GM19035 (cell line): ENCODE measurements around the gene GJA4.

Source experiments
- ATAC-seq: cut with Tn5 transposase; IDR thresholded peaks from one replicate; pipeline ENCODE4 v1.9.1; 2021; ENCODE audit not compliant: unreplicated experiment

The GJA4 gene

GRCh38 chr1:34792868-34793727 lies at the start of gene GJA4:
Gene GJA4 (plus strand): TSS chr1:34792999. CDS start chr1:34794214, 1,215 bp downstream.
- no peak for ATAC-seq

GRCh38 chr1:34743775-34744174 lies 49.0 kb upstream of the GJA4 start:
- no peak for ATAC-seq

- no peak for ATAC-seq
These were observed 47.9 kb upstream of the GJA4 start for GRCh38 chr1:34744851-34745250.

GRCh38 chr1:34745666-34746065 lies 47.1 kb upstream of the GJA4 start:
- no peak for ATAC-seq

GRCh38 chr1:34746101-34746500 lies 46.7 kb upstream of the GJA4 start:
- ATAC-seq, result no peak

GRCh38 chr1:34746785-34747637 lies 45.8 kb upstream of the GJA4 start:
- ATAC-seq, result no peak

GRCh38 chr1:34747638-34747941 lies 45.2 kb upstream of the GJA4 start:
- ATAC-seq, result no peak

GRCh38 chr1:34749992-34750391 lies 42.8 kb upstream of the GJA4 start:
- no peak for ATAC-seq

GRCh38 chr1:34750610-34751009 lies 42.2 kb upstream of the GJA4 start:
- ATAC-seq, result no peak

- ATAC-seq, result no peak
These were observed 39.6 kb upstream of the GJA4 start for GRCh38 chr1:34753163-34753562.

- ATAC-seq, result no peak
These were observed 37.7 kb upstream of the GJA4 start, which contains the start of gene GJB5 for GRCh38 chr1:34754964-34755637. Gene GJB5 (plus strand): TSS chr1:34755047. CDS start chr1:34757331, 2,284 bp downstream.

- no peak for ATAC-seq
These were observed 36.8 kb upstream of the GJA4 start for GRCh38 chr1:34755961-34756360.

GRCh38 chr1:34757386-34757785 lies 35.4 kb upstream of the GJA4 start:
- ATAC-seq, result no peak

GRCh38 chr1:34758751-34759150 lies 34.0 kb upstream of the GJA4 start:
- no peak for ATAC-seq

- no peak for ATAC-seq
These were observed 33.1 kb upstream of the GJA4 start, which contains the start of gene GJB4 for GRCh38 chr1:34759503-34760357. Gene GJB4 (plus strand): TSS chr1:34759740. CDS start chr1:34761255, 1,515 bp downstream.

- no peak for ATAC-seq
These were observed 31.5 kb upstream of the GJA4 start for GRCh38 chr1:34761176-34761761.

GRCh38 chr1:34761776-34762307 lies 31.0 kb upstream of the GJA4 start:
- no peak for ATAC-seq

- ATAC-seq, result no peak
These were observed 30.2 kb upstream of the GJA4 start for GRCh38 chr1:34762474-34763141.

- ATAC-seq, result no peak
These were observed 29.5 kb upstream of the GJA4 start for GRCh38 chr1:34763142-34763781.
